Stimulated activated CD4-positive, alpha-beta T cell treated with anti-CD3 and anti-CD28 coated beads, Interleukin-4, amount 100 ng/mL, for 24 hours (primary cell): Measurements from ENCODE around the gene TMEM132D.

Source experiments
- DNase-seq: peaks from one replicate; pipeline ENCODE4 v3.0.0-alpha.2; 2020

Gene TMEM132D

DNA sequence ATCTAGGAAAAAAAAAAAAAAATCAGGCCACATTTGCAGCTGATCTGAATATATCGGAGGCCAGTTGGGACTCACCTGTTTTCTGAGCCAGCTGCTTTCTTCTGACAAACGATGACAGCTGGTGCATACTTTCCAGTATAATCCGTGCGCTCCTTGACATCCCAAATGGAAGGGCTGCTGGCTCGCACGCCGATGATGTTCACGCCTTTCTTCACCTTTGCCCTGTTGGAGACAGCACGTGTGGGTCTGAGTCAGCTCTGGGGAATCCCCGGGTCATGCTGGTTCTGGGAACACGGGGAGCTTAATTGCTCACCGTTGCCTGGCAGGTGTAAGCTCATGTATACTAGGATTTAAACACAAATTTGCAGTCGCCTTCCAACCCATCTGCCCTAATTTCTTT lies 372.8 kb downstream of the TMEM132D start:
- DNase-seq = no peak

DNA sequence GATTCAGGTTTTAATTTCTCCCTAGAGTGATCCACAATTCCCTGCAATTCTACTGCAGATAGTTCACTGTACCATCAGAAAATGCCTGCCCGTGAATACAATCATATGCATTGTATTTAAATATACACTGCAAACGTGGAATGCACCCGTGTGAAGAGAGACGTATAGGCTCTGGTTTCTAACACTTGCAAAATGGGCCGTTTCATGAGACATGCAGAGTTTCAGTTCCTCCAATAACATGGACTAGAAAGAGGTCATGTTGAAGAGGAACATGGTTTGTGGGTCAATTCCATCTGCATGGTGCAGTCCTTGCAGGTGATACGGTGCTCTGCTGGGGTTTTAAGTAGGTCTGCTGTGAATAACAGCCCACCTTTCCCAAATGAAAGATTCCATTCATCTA lies 373.3 kb downstream of the TMEM132D start:
- DNase-seq = no peak

DNA sequence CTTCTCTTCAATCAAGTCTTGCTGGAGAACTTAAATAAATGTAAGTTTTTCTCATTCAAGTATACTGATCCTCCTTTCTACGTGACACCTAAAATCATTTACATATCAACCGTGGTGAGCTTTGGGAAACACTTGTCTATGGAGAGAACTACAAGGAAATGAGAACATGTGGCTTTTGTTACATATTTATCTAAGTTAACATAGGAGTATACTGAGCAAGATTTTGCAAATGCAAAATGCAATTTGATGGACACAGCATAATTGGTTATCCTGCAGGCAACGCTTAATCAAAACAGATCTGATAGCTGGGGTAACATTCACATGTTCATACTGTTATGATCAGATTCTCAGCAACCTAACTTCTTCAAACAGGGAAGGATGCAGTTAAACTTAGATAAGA lies 376.3 kb downstream of the TMEM132D start:
- no peak for DNase-seq

DNA sequence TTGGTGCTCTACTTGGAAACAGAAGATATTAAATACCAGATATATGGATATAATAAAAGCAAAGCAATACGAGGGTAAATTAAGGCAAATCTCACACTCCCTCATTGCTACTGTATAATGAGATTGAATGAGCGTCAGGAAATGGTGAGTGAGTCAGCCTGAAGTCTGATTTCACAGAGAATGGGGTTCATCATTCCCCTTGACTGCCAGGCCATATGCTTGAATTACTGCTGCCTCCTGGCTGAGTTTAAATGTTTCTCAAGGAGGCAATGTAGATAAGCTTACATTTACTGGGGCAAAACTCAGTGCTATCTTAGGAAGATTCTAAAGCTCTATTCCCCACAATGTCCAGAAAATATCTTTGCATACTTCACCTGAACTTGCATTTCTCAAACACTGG lies 380.2 kb downstream of the TMEM132D start:
- no peak for DNase-seq

DNA sequence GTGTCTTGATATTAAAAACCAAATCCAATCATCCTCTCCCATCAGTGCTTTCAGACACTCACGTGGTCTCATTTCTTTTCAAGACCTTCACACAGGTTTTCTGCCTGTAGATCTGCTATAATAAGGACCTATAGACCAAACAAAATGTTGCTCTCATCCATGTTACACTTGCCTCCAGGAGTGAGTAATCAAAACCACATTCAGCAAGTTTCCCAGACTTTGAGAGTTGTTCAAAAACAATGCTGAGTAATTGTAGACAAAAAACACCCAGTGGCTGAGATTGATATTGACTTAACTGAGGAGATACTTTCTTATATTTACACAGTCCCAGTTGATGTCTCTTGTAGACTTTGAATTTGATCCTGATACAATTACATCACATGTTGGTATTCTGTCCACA lies 383.1 kb downstream of the TMEM132D start:
- DNase-seq = no peak

DNA sequence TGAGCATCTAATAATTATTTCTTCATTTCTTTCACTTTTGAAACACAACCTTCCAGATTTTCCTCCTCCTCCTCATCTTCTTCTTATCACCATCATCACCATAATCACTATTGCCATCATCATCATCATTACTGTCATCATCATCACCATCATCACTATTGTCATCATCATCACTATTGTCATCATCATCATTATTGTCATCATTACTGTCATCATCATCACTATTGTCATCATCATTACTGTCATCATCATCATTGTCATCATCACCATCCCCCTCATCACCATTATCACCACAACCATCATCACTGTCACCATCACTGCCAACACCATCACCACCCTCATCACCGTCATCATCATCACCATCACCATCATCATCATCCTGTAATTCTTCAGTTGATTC lies 400.0 kb downstream of the TMEM132D start:
- no peak for DNase-seq

DNA sequence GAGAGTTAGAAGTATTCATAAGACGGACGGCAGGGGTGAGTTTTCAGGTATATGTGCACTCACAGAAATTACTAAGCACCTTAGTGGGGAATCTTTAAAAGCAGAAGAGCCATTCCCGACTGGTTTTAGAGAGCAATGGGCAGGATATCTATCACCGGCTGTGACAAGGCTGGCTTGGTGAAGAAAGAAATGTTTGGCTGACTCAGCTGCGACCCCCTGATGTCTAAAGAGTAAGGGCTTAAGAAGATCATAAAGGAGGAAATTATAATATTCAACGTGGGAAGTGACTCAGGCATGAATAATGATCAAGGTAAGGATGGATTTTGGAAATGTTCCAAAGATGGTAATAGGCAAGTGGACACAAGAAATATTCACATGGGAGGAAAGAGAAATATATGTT lies 407.6 kb downstream of the TMEM132D start:
- DNase-seq = no peak

DNA sequence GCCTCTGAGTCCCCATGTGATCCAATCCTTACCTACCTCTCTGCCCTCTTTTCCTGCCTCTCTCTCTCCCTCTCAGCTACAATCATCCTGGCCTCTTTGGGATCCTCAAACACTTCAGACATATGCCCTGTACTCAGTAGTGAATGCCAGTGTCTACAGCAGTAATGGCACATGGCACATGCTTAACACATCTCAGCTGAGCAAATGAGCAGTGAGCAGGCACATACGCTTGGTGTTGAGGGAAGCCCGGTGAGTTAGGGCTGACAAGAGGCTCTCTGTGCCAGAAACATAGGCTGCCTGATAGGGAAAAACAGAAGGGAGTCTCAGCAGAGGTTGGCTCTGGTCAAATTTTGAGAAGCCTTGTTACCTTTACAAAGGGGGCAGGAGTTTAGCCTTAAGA lies 409.1 kb downstream of the TMEM132D start:
- DNase-seq = no peak

DNA sequence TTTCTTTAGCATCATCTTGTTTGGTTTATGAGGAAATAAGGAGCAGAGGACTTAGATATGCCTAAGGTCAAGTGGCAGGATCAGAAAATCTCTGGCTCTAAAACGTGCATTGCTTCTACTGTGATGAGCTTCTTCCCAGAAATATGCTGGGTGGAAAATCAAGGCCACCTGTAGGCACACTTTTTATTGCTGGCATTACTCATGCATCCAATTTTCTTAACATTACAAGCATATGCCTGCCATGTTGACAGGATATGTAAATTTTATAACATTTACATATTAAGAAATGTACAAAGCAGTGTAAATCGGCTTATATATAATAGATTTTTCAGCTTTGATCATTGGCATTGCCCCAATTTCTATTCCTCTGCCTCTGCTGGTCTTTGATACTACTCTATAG lies 409.6 kb downstream of the TMEM132D start:
- no peak for DNase-seq

DNA sequence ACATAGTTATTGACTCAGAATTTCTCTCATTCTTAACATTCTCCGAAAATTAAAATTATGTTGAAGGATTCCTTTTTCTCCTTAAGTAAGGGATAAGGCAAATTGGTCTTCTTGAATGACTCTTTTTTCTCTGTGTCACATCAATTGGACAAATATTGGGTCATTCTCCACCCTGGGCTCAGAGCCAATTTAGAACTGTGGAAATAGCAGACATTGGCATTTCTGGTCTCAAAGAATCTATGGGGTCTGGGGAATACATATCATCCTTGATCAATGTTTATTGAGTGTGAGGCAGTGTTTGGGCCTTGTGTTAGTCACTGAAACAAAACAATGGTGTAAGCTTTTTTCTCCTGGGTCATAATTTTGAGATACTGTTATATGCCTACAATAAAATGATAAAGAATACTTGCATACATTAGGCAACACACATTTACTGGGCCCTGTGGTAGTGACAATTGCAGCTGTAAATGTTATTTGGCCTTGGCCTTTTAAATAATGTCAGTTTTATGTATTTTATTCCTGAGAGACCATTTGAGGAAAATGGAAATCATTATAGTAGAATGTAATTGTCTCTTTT lies 414.6 kb downstream of the TMEM132D start:
- no peak for DNase-seq

DNA sequence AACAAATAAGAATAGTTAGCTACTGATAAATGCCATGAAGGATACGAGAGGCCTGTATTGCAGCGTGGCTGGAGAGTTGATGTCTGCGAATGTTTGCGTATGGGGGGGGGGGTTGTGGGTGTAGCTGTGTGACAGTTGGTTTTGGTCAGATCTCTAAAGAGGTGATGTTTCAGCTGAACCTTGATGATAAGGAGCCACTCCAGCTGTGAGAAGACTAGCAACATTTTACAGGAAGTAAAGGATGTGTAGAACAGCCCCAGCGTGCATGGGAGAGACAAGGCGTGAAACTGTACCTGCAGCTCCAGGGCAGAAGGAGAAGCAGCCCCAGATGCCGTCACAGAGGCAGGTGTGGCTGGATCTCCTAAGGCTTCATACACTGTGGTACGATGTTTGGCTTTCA lies 416.9 kb downstream of the TMEM132D start:
- DNase-seq = no peak

DNA sequence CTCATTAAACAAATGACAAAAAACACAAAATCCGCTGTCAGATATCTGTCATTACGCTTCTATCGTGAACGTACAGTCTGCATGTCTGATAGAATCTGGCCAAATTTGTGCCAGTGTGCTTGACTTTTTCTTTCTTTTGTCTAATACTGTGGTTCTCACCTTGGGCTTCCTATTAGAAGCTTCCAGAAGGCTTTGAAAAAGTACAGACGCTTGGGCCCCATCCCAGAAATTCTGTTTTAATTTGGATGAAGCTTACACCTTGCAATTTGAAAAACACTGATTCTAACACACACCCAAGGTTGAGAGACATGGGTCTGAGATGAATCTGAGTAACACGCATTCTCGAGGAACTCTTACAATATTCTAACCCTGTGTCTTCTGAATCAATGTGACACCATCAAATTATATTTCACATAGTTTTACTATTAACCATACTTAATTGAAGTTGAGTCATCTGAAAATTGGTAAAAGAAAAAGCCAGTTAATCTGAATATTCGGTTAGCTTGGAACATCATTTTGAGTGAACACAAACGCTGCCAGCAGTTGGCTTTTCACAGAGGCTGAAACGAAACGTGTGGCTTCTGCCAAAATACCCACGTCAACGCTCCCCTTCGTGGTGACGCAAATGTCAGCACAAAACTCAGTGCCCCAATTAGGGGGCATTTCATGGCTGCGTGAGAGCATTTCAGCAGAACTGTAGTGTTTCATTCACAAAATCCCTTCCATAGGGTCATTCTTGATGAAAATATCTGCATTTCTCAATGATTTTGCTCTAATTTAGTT lies 420.5 kb downstream of the TMEM132D start:
- DNase-seq = no peak

DNA sequence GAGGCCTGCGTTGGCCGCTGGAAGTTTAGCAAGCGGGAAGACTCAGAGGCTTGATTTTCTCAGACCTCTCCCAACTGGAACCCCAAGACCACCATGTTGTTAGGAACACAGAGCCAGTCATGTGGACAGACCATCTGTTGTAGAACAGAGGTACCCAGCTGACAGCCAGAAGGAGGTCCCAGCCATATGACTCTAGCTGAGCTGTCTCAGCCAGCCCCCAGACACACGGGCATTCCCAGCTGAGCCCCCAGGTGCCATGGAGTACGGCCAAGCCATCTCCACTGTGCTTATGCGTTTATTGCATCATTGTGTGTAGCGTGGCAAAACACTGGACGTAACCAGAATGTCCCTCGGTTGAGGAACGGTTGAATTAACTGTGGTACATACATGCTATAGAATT lies 421.9 kb downstream of the TMEM132D start:
- no peak for DNase-seq

DNA sequence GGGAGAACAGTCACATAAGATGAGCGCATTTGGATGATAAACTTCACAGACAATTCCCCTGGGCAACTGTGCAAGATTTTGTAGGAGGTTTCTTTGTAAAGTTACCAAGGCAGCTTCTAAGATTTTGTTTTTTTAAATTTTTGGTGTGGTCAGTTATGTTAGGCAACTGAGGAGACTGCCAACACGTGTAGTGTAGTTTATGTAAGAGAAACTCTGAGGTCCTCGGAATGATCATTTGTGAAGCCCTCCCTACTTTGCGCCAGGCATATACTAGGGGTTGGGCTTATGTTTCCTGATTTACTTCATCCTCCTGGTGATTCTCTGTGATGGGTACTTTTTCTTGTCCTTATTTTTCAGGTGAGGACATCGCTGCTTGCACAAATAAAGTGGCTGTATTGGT lies 433.6 kb downstream of the TMEM132D start:
- DNase-seq = no peak

DNA sequence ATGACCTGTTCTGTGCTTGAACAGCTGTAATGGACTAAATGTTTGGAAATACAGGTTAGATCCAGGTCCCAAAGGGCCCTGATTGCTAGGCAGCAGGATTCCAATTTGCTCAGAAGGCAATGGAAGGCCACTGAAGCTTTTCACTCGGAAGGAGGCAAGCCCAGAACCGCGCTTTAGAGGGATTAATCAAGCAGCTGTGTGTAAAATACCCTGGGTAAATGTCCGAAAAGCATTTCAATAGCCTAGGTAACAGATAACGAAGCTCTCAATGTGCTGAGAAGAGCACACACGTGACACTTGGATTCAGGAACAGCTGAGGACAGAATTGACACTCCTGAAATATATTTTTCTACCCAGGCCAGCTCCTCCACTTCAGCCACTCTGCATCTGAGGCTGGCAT lies 436.1 kb downstream of the TMEM132D start:
- DNase-seq = no peak

DNA sequence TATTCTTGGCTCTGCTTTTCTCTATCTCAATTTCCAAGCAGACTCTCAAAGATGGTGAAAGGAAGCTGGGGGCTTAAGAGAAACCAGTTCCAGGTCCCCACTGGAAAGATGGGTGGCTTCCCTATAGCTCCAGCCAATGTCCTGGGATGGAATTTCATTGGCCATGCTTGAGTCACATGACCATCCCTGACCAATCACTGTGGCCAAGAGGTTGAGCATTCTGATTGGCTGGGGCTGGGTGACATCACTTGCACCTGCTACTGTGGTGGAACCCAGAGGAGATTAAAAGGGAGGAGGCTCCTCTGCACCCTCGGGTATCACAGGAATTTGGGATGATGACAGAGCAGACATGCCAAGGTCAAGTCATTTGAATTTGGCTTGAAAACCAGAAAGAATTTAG lies 436.5 kb downstream of the TMEM132D start:
- DNase-seq = no peak

DNA sequence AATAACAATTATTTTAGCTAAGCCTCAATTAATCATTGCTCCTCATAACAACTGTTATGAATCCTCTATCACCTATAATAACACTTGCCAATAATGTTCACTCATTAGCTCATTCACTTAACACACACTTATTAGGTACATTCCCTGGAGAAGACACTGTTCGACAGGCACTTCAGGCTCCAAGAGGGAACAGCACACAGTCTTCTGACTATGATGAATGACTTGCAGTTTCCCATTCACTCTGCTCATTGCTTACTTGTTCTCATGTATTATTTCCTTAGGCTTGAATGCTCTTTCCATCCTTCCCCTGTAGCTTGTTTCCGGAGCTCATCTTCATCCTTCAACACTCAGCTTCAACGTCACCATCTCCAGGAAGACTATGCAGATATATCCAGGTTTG lies 437.3 kb downstream of the TMEM132D start:
- no peak for DNase-seq

DNA sequence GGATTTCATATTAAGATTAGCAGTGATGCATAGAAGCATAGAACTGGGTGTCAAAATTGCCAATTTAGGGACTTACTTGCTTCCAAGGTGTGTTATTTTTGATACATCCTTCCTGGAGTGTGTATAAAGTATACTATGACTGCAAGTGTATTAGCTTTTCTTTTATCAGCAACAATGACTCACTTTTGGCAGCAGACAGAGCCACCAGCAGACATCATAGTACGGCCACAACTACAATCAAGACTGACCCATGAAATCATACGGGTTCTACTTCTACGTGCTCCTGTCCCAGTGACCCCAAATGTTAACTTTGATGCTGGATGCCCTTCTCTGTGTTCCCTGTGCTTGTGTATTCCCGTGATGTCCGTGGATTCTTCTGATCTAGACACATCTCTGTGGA lies 443.9 kb downstream of the TMEM132D start:
- no peak for DNase-seq

DNA sequence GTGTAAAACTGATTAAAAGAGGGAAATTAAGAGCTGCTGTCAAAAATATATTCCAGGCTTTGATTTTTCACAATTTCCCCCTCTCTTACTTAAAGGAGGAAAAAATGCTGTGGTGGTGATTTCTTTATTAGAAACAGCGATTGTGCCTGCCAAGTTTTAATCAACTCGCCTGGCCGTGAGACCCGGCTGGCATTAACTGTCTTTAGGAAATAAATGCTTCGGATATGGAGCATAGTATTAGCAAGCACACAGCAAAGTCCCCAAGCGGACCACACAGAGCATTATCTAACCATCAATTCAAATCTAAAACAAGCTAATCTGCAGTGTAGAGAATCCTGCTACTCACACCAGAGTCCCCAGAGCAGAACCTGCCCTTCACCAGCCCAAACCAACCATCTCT lies 457.1 kb downstream of the TMEM132D start:
- DNase-seq = no peak

DNA sequence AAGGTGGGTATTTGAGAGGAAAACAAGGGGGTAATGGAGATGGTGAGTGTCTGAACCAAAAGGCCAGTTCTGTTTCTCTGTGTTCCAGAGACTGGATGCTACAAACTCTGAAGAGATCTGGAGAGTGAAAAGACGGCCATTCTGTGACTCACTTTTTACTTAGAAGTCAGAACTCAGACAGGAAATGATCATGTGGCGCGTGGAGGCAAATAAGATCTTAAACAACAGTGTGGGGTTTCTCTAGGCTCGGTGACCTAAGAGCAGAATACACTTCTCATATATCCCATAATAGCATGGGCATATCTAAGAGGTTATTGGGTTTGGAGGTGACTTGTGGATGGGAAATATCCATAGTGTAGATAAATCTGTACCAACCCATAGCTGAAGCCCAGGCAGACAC lies 463.5 kb downstream of the TMEM132D start:
- no peak for DNase-seq

DNA sequence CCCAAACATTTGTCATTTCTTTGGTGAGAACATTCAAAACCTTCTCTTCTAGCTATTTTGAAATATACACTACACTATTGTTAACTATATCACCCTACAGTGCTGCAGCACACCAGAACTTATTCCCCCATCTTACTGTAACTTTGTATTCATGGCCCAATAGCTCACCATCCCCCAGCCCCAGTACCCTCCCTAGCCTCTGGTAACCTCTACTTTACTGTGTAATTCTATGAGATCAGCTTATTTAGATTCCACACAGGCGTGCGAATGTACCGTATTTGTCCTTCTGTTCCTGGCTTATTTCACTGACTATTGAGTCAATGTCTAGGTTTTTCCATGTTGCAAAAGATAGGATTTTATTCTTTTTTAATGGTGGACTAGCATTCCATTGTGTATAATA lies 469.0 kb downstream of the TMEM132D start:
- no peak for DNase-seq

DNA sequence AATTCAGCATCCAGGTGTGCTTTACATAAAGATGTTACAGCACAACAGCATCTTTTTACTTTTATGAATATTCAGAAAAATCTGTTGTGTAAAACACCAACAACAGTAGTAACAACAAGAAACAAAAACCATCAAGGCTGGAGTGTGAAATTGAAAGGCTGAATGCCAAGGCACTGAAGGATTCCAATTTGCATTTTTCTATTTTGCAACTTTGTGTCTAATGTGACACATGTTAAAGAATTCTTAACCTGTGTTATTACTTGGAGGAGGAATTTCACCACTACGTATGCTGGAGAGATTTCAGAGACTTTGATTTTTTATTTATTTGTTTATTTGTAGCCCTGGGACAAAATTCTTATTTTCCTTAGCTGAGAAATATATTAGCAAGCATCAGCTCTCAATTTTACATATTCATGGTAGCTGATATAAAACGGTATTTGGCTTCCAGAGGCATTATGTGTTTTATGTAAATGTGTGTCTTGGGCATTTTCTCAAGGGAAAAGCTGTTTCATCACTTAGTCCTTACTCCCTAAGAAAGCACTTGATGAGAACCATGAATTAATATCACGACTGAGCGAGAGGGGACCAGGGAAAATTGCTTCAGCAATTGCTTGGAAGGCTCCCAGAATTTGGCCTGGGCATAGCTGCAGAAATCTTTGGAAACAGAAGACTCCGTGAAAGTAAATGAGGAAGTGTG lies 475.4 kb downstream of the TMEM132D start:
- DNase-seq = no peak

DNA sequence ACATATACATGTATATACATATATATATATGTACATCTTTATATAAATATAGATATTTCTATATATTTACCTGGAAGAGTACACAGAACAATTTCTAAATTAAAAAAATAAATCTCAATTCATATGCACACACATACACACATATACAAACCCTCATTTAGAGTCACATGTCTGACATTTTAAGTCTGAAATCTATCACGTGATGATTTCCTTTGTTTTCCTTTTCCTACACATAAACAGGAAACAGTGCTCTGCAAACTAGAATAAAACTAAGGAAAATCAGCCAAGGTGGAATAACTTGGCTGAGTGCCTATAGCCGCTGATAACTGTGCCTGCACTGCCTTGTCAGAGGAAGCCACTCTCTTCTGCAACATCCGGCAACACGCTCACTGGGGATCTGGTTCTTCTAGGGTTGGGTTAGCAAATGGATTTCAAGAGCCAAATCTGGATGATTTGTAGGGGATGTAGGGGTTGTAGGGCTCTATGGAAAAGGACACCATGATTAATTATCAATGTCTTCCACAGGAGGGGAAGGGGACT lies 480.7 kb downstream of the TMEM132D start:
- no peak for DNase-seq

DNA sequence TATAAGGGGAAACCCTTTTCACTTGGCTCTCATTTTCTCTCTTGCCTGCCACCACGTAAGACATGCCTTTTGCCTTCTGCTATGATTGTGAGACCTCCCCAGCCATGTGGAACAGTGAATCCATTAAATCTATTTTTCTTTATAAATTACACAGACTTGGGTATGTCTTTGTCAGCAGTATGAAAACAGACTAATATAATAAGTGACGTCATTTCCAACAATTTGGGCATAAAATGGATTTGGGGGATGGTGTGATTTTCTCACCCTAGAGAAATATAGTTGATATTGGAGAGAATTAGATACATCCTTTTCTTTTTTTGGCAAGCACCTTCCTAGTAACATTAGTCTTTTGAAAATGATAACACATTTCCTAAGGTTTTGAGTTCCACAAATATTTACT lies 490.5 kb downstream of the TMEM132D start:
- no peak for DNase-seq
